H1 (cell line): Measurements from ENCODE around the gene CAMK1. TPM values are rescaled to one million over a fixed set of nuclear protein-coding genes. Genes with fewer than 3 reads are reported as not detected.

Experiments used
- GTF2F1 ChIP-seq: IDR thresholded peaks from 2 replicates; pipeline ENCODE4 v1.6.1; 2012; ENCODE audit warnings: low read depth, low read length, improper control_type of control experiment, borderline replicate concordance
- polyA plus RNA-seq, 7 experiments: library from polyadenylated mRNA; depleted of rRNA in 3 of 7; stranded (reverse) in 5 of 7; unstranded in 2 of 7; fragments of >200 nt in 5 of 7; fragments of 200-250 nt in 2 of 7; gene quantifications; 1 replicate in 5 of 7; 2 replicates in 1 of 7; 4 replicates in 1 of 7; pipeline versions ENCODE4 v1.2.1 to v1.2.3, GENCODE V29; 2011 to 2013; ENCODE audit warnings: missing spikeins in 2 of 7, mixed read lengths in 2 of 7
- total RNA-seq: library from RNA; stranded (reverse); fragmentation: NEBNext Ultra II Directional; extraction: Animal tissue kit (Norgen Biotek cat#: 25700); gene quantifications from 2 replicates; pipeline ENCODE4 v1.2.1, GENCODE V29; 2021
- TF ChIP-seq, protein P1 (sequence below): IDR thresholded peaks from 2 replicates; pipeline ENCODE4 v1.6.1; 2012; ENCODE audit warnings: low read length, inconsistent platforms

The CAMK1 gene
- total and polyA plus RNA-seq, 2 of the 8 experiments (the other 6 are each of a cell fraction or from before 2014, with no cell fraction given), result 4.9 to 5.1 TPM

DNA sequence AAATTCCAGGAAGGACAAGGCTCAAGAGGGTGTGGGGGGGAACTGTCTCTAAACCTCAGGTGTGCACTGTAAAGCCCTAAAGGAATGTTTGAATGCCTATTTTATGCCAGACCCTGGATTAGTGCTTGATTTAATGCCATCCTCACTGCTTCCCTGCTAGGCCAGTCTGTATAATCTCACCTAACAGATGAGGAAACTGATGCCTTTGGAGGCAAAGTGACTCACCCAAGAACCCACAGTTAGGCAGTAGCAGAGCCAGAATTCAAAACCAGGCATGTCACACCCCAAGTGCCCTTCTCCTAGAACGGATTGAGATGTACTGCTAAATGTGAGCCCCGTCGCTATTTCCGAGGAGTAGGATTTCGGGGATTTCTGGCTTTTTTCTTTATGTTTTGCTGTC lies 7.8 kb downstream of the CAMK1 start (continued):
- TF ChIP-seq, protein P1, sequence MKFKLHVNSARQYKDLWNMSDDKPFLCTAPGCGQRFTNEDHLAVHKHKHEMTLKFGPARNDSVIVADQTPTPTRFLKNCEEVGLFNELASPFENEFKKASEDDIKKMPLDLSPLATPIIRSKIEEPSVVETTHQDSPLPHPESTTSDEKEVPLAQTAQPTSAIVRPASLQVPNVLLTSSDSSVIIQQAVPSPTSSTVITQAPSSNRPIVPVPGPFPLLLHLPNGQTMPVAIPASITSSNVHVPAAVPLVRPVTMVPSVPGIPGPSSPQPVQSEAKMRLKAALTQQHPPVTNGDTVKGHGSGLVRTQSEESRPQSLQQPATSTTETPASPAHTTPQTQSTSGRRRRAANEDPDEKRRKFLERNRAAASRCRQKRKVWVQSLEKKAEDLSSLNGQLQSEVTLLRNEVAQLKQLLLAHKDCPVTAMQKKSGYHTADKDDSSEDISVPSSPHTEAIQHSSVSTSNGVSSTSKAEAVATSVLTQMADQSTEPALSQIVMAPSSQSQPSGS, result no peak
- TF ChIP-seq GTF2F1, result no peak
- TF ChIP-seq, all 59 proteins: peak for 0
